ENCODE measurements around the gene ZNF454.

GRCh38 chr5:178989311-178989710 is 48.3 kb downstream of the ZNF454 start:
- TF ChIP-seq POLR2A (IDR thresholded peaks at IDR 0.05) = no peak
- TF ChIP-seq, protein P1, sequence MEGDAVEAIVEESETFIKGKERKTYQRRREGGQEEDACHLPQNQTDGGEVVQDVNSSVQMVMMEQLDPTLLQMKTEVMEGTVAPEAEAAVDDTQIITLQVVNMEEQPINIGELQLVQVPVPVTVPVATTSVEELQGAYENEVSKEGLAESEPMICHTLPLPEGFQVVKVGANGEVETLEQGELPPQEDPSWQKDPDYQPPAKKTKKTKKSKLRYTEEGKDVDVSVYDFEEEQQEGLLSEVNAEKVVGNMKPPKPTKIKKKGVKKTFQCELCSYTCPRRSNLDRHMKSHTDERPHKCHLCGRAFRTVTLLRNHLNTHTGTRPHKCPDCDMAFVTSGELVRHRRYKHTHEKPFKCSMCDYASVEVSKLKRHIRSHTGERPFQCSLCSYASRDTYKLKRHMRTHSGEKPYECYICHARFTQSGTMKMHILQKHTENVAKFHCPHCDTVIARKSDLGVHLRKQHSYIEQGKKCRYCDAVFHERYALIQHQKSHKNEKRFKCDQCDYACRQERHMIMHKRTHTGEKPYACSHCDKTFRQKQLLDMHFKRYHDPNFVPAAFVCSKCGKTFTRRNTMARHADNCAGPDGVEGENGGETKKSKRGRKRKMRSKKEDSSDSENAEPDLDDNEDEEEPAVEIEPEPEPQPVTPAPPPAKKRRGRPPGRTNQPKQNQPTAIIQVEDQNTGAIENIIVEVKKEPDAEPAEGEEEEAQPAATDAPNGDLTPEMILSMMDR (IDR thresholded peaks at IDR 0.05) = no peak

Data from Peyer's patch (tissue), 4 donors.